HUDEP-2 (cell line): ENCODE results near the gene SPTY2D1.
"Not testable (repeated sequence)": the region's sequence is repeated elsewhere in the genome, so short reads cannot be mapped to it uniquely, and the experiment has no call there.

Source experiments
- DNase-seq, 76 experiments: peaks; one replicate each; lab custom pipeline; 2025; ENCODE audit not compliant: unreplicated experiment in 76 of 76; lab: John Stamatoyannopoulos, UW

The SPTY2D1 gene

GRCh38 chr11:18618342-18619025, 15.7 kb downstream of the SPTY2D1 start:
- DNase-seq, result no peak

- no peak for DNase-seq
Measured at GRCh38 chr11:18617688-18618341, 16.3 kb downstream of the SPTY2D1 start.

- DNase-seq, result peak in 9 of 76 experiments; percentile 5 to 39 (median 19)
Measured at GRCh38 chr11:18615628-18616392, 18.3 kb downstream of the SPTY2D1 start.

GRCh38 chr11:18614667-18615066, 19.5 kb downstream of the SPTY2D1 start:
- DNase-seq, result no peak

DNA sequence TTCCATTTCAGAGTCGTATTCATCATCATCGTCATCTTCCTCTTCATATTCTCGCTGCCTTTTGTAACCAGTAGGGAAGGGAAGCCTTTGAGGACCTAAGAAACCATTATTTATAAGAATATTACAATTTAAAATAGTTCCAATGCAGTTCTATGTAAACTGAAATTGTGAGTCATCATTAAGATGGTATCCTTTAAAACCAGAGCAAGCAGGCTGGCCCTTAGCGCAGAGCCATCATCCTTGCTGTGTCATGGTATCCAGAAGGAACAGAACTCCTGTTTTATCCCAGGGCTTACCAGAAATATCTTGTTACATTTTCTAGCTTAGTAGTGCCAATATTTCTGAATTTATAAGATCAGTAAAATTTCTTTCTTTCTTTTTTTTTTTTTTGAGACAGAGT, 21.7 kb downstream of the SPTY2D1 start:
- no peak for DNase-seq

DNA sequence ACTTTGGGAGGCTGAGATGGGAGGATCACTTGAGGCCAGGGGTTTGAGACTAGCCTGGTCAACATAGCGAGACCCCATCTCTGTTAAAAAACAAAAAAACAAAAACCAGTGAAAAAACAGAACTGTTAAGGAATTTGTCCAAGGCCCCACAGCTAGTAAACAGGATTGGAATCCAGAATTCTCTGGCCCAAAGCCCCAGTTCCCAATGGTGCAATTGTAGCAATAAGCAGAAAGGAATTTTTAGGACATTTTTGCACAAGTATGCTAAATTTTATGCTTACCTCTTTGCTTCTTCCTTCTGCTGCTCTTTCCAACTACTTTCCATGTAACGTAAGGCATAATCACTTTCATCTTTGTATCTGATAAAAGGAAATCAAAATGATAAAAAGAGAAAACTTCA, 22.9 kb downstream of the SPTY2D1 start:
- no peak for DNase-seq

- peak in 9 of 76 experiments; percentile 7 to 34 (median 20) for DNase-seq
Measured at GRCh38 chr11:18608376-18608775, 25.8 kb downstream of the SPTY2D1 start.

- DNase-seq, result no peak
Measured at GRCh38 chr11:18600915-18601569, 33.1 kb downstream of the SPTY2D1 start.

GRCh38 chr11:18599739-18600230, 34.4 kb downstream of the SPTY2D1 start, which contains the start of gene MISFA:
TSS of gene MISFA (plus strand) at chr11:18599789. CDS start at chr11:18599929, 140 bp downstream.
- DNase-seq, result no peak

DNA sequence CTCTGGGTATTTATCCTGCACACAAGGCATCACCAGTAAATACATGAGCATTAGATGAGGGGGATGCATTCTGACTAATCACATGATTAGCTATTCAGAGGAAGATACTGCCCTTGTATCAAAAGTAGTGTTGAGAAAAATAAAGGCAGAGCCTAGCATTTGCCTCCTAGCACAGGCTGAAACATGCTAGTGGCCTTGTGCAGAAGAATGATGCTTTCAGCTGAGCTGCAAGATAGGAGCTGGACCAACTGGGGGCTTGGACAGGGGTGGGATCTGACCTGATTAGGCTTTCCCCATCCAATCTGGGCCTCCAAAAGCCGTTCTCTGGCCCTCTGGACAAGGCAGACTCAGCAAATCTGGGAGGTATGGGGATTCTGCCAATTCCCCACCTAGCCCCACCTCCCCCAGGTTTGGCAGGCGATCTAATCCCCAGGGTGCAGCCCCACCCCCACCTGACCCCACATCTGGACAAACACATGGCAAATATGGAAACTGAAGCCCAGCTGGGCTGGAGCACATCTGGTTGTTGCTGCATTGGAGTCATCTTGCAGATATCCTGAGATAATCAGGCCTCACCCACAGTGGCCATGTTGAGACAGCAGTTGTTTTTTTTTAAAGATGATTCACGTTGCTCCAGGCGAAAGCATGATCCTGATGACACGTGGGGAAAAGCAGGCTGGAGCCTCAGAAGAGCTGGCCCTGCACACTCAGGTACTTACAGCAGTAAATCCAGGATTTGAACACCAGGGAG, 39.0 kb downstream of the SPTY2D1 start:
- DNase-seq, result no peak

DNA sequence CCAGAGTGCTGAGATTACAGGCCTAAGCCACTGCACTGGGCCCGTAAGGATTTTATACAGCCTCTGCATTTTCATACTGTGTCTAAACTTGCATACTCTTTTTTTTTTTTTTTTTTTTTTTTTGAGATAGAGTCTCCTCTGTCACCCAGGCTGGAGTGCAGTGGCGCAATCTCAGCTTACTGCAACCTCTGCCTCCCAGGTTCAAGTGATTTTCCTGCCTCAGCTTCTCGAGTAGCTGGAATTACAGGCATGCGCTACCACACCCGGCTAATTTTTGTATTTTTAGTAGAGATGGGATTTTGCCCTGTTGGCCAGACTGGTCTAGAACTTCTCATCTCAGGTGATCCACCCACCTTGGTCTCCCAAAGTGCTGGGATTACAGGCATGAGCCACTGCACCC, 40.1 kb downstream of the SPTY2D1 start:
- not testable (repeated sequence) for DNase-seq

- no peak for DNase-seq
Measured at GRCh38 chr11:18590571-18590970, 43.6 kb downstream of the SPTY2D1 start.

DNA sequence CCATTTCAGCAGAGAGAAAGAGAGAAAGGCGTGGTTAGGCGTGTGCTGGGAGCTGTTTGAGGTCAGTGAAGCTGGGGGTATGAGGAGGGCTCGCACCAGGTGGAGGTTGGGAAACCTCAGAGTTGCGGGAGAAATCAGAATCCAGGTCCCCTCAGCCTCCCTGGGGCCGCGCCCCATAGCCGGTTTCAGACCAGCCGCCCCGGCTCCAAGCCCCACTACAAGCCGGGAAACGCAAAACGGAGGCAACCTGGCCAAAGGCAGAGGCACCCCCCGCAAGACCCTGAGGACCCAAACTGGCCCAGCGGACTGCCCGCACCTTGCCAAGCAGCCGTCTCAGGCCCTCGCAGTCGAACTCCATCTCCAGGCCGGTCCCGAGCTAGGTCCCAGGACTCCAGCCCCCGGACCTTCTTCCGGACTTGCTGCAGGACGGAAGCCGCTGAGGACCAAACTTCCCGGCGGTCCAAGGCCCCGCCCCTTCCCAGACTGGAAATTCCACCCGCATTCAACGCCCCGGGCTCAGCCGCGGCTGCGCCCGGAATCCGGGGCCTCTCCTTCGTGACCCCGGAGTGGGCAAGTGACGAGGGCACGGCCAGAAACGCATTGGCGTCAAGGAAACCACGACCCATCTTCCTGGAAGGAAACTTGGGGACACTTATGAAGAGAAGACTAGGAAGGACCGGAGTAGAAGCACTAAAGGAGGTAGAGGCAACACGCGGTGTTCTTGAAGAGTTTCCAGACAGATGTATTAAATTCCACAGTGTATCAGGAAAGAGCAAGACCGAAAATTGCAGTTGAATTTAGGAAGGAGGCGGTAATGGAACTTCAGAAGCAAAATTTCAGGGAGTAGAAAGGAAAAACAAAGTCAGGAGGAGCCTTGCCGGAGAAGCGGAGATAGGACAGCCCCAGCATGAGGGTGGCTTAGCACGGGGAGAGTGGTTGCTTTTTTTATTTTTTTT, 45.6 kb downstream of the SPTY2D1 start, which contains the start of gene UEVLD:
Gene UEVLD (minus strand): TSS at position 438 of the 956 bp plus-strand sequence. CDS start 80 bp downstream, at position 358.
- DNase-seq, result peak in 71 of 76 experiments; percentile 11 to 80 (median 58)

DNA sequence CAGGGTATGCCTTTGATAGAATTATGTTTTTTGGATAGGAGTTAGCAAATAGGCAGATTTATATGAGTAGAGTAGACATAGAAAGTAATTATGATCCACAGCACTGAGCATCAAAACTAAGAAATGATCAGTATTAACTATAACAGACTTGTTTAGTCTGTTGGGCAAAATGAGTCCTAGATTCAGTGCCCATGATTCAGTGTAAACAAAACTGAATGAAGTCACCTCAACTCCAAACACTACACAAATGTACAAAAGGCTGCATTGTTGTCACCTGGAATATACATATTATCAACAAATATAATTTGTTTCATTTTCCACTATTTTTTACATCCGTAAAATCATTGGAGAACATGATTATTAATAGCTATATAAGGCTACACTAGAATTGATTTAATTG, 52.3 kb downstream of the SPTY2D1 start:
- DNase-seq, result no peak

DNA sequence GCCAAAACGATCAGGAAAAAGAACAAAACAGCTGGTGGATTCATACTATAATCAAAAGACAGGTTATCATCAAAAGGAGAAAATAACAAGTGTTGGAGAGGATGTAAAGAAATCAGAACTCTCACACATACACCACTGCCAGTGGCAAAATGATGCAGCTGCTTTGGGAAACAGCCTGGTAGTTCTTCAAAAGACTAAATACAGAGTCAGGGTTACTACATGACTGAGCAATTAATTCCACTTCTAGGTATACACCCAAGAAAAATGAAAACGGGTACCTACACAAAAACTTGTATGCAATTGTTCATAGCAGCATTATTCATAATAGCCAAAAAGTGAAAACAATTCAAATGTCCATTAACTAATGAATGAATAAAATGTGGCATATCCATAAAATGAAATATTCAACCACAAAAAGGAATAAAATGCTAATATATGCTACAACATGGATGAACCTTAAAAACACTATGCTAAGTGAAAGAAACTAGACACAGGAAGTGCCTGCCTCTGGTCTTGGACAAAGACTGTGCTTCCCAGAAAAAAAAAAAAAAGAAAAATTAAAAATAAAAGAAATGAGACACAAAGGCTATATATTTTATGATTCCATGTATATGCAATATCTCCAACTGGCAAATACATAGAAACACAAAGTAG, 53.9 kb downstream of the SPTY2D1 start:
- DNase-seq, result no peak

DNA sequence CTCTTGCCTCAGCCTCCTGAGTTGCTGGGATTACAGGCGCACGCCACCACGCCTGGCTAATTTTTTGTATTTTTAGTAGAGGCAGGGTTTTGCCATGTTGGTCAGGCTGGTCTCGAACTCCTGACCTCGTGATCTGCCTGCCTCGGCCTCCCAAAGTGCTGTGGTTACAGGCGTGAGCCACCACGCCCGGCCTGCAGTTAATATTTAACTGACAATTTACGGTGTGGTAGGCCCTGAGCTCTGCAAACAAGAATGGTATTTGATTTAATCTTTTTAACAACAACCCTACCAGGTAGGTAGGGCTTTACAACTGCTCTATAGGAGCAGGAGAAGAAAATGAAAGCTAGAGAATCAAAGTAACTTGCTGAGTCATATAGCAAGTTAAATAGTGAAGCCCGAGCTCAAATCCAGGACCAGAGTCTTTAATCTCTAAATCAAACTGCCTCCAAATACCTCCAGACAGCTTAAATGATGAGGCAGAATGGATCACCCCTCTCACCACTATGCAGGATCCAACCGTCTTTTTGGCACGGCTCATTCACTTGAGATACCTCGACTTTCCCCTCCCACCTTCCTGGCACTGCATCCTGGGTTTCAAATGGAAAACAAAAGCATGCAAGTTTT, 55.1 kb downstream of the SPTY2D1 start:
- DNase-seq, result peak in 2 of 76 experiments; percentile 4 to 25

- DNase-seq, result no peak
Measured at GRCh38 chr11:18575361-18575760, 58.8 kb downstream of the SPTY2D1 start.

DNA sequence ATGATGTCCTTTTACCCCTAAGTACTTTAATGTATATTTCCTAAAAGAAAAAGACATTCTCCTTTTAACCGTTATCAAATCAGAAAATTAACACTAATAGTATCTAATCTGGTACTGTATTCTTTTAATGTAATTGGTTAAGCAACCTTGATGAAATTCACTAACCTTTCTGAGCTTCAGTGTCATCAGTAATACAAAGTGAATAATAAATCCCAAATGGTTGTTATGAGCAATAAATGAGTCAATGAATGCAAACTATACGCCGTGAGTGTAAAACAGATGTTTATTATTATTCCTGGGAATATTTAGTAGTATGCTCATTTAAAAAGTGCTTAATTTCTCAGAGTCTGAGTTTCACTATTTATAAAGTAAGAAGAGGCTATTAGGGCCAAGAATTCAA, 67.1 kb downstream of the SPTY2D1 start:
- no peak for DNase-seq
